Peyer's patch (tissue), 4 donors: ENCODE results near the gene SPDEF.

Source experiments
- CTCF ChIP-seq, 6 experiments: fragments of 450-650 bp in 4 of 6; fragments of 200-600 bp in 2 of 6; sonication (generic) in 1 of 6; IDR thresholded peaks; one replicate each; pipeline ENCODE4 v1.5.1; 2017 to 2019; ENCODE audit warnings: antibody characterized with exemption in 6 of 6, mild to moderate bottlenecking in 3 of 6, moderate library complexity in 1 of 6
- POLR2A ChIP-seq, 2 donors: fragments of 450-650 bp; IDR thresholded peaks; one replicate each; pipeline ENCODE4 v1.5.1; 2017; ENCODE audit warnings: antibody characterized with exemption in 2 of 2, mild to moderate bottlenecking in 2 of 2, moderate library complexity in 2 of 2

GRCh38 chr6:34544776-34545471 is 11.2 kb downstream of the SPDEF start:
- TF ChIP-seq CTCF (IDR thresholded peaks at IDR 0.05) (no peak), POLR2A (IDR thresholded peaks at IDR 0.05) (no peak)
